ENCODE measurements around the gene SMURF1. TPM values are rescaled to one million over a fixed set of nuclear protein-coding genes. Genes with fewer than 3 reads are reported as not detected.

SMURF1 gene
- total RNA-seq, 6 experiments from 2014 or later = 8.8 to 14.1 (median 10.9) TPM

- intact Hi-C loops (cut with DNase I) = no loop called here
- 51% methylated on average over 3 of the region's 15 CpGs for WGBS (ENCODE audit: insufficient coverage, low coverage, low lambda C conversion rate, missing lambda C conversion rate)
- ATAC-seq = no peak
- Histone ChIP-seq H3K9me3 (no peaks in the 10 kb centered on the region), H3K27me3 (no peaks in the 10 kb centered on the region), H3K27ac (no peak overlapping the region), H3K4me3 (no peak overlapping the region), H3K36me3 (peaks cover 0 to 92% (median 42%) of the 10 kb centered on the region in 4 donors), H3K4me1 (peaks cover 0 to 6% (median 0%) of the 10 kb centered on the region in 4 donors)
- DNase-seq = no peak
- TF ChIP-seq POLR2A (IDR thresholded peaks at IDR 0.05) = no peak
- no peak for TF ChIP-seq CTCF (IDR thresholded peaks at IDR 0.05)
Measured at GRCh38 chr7:99032928-99033327, 111.0 kb downstream of the SMURF1 start.

GRCh38 chr7:99031496-99031895, 112.4 kb downstream of the SMURF1 start:
- Histone ChIP-seq H3K27me3 (no peaks in the 10 kb centered on the region), H3K36me3 (peaks cover 0 to 79% (median 38%) of the 10 kb centered on the region in 4 donors), H3K27ac (no peak overlapping the region), H3K4me1 (peaks cover 0 to 6% (median 0%) of the 10 kb centered on the region in 4 donors), H3K4me3 (no peak overlapping the region), H3K9me3 (no peaks in the 10 kb centered on the region)
- DNase-seq (no peak), ATAC-seq (no peak)
- intact Hi-C loops (cut with DNase I) = no loop called here
- WGBS (ENCODE audit: insufficient coverage, low coverage, low lambda C conversion rate, missing lambda C conversion rate) = 81% methylated on average over 4 of the region's 7 CpGs
- TF ChIP-seq CTCF (IDR thresholded peaks at IDR 0.05) = no peak
- TF ChIP-seq POLR2A (IDR thresholded peaks at IDR 0.05) = no peak

GRCh38 chr7:99030951-99031350, 113.0 kb downstream of the SMURF1 start:
- intact Hi-C loops (cut with DNase I) = no loop called here
- TF ChIP-seq CTCF (IDR thresholded peaks at IDR 0.05) = no peak
- no peak for TF ChIP-seq POLR2A (IDR thresholded peaks at IDR 0.05)
- Histone ChIP-seq H3K4me1 (peaks cover 0 to 6% (median 0%) of the 10 kb centered on the region in 4 donors), H3K27ac (no peak overlapping the region), H3K36me3 (peaks cover 0 to 75% (median 37%) of the 10 kb centered on the region in 4 donors), H3K4me3 (no peak overlapping the region), H3K27me3 (no peaks in the 10 kb centered on the region), H3K9me3 (no peaks in the 10 kb centered on the region)
- ATAC-seq (no peak), DNase-seq (no peak)
- 96% methylated on average over 5 of the region's 5 CpGs for WGBS (ENCODE audit: insufficient coverage, low coverage, low lambda C conversion rate, missing lambda C conversion rate)

- Histone ChIP-seq H3K9me3 (no peaks in the 10 kb centered on the region), H3K27ac (no peak overlapping the region), H3K4me1 (peaks cover 0 to 6% (median 0%) of the 10 kb centered on the region in 4 donors), H3K27me3 (no peaks in the 10 kb centered on the region), H3K36me3 (peaks cover 0 to 70% (median 35%) of the 10 kb centered on the region in 4 donors), H3K4me3 (no peak overlapping the region)
- TF ChIP-seq CTCF (IDR thresholded peaks at IDR 0.05) = no peak
- no peak for TF ChIP-seq POLR2A (IDR thresholded peaks at IDR 0.05)
- DNase-seq (no peak), ATAC-seq (no peak)
- WGBS (ENCODE audit: insufficient coverage, low coverage, low lambda C conversion rate, missing lambda C conversion rate) = 95% methylated on average over 6 of the region's 6 CpGs
- intact Hi-C loops (cut with DNase I) = no loop called here
Measured at GRCh38 chr7:99030457-99030856, 113.5 kb downstream of the SMURF1 start.
